NCI-H128 (cell line): ENCODE data around the gene SSPN.

ENCODE experiments used
- DNase-seq: peaks from one replicate; lab custom pipeline; 2025; ENCODE audit not compliant: unreplicated experiment; lab: John Stamatoyannopoulos, UW

Gene SSPN

DNA sequence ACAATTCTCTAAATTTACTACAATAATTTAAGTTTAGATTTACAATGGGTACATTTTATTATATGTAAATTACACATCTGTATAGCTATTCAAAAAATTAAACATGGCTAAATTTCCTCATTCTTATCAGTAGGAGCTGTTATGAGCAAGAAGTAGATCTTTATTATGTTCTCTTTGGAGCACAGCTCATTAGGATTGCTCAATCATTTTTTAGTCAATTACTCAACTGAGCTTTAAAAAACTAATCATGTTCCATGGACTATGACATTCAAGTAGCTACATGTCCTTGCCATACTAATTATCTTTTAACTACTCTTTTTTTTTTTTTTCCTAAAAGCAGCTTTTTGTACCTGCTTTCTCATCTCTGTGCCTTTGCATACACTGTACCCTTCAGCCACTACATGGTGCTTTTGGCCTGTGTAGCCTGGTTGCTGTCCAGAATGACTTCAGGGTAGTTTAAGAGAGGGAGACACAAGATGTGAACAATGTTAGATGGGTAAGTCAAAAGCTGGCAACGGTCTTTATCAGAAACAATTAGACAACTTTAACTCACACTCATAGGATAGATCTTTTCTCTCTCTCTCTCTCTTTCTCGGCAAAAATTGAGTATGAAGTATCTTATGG lies 69.0 kb downstream of the SSPN start:
- no peak for DNase-seq

DNA sequence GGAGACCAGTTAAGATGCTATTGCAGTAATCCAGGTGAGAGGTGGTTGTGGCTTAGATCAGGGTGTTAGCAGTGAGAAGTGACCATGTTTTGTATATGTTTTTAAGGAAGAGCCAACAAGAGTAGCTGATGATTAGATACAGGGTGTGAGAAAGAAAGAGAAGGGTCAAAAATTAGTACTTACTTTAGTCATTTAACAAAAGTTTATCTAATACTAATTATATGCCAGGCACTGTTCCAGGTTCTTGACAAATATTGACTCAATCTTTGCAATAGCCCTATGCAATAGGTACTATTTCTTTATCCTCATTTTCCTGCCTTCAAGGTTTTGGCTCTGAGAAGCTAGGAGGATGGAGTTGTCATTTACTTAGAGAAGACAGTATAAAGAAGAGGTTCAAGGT lies 70.2 kb downstream of the SSPN start:
- no peak for DNase-seq

DNA sequence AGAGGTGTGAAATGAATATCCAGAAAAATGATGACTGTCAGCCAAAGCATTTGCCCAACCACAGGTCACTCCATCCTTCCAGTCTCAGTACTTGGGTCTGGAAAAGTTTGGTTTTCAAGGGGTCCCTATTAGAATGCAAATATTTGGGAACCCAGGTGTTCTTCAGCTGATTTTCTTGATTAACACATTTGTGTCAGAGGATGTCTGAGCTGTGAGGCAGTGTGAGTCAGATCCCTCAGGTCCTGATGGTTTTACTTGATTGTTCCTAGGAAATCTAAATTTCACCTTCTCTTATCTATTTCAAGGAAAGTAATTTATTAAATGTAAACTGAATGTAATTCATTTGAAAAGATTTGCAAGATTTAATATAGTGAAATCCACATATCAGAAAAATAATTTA lies 71.5 kb downstream of the SSPN start:
- DNase-seq, result no peak

DNA sequence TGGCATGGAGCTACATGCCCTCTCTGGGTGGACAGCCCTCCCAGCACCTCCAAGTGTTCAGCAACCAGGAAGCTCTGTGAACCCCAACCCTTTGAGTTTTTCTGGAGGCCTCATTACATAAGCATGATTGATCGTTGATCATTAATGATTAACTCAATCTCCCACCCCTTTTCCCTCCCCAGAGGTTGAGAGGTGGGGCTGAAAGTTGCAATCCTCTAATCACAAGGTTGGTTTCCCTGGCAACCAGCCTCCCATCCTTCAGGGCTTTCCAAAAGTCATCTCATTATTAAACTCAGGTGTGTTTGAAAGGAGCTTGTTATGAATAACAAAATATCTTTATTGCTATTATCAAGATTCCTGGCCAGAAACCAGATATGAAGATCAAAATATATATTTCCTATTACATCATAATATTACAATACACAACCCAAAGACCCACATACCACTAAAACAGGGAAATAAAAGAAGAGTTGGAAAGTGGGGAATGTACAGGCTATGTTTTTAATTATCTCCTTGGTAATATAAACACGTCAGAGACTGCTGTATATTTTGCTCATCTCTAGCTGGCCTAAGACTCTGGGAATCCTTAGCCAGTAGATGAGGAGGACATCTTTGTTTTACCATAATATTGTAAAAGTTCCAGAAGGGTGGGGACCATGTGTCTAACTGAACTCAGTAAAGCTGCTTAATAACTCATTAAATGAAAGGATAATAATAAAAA lies 73.6 kb downstream of the SSPN start:
- DNase-seq, result no peak

DNA sequence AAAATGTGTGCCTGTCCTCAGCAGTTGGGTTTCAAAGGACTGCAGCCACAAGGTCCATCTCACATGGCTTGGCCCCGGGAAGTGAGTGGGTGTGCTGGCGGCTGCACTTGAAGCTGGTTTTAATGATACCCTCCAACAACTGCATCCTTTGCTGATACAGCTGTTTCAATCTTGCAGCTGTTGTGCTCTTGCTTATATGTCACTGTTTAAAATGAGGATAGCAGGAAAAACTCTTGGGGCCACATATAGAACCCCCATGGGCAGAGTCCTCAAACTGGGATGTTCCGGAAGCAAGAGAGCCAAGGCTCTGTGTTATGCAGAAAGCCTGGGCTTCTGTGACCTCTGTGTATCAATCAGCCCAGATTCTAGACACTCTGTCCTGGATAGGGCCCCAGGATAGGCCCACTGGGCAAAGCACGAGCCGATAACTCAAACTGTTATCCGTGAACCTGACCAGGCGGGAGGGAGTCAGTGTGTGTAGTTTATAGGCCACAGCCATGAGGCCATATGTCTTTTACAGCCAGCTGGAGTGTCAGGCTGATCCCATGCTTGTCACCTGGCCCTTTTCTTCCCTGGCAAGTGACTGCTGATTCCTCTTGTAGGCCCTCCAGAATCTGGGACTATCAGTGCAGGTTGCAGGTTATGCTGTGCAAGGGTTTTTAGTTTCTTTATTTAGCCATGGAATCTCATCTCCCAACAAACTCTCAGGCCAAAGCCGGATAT lies 74.3 kb downstream of the SSPN start:
- DNase-seq, result no peak

DNA sequence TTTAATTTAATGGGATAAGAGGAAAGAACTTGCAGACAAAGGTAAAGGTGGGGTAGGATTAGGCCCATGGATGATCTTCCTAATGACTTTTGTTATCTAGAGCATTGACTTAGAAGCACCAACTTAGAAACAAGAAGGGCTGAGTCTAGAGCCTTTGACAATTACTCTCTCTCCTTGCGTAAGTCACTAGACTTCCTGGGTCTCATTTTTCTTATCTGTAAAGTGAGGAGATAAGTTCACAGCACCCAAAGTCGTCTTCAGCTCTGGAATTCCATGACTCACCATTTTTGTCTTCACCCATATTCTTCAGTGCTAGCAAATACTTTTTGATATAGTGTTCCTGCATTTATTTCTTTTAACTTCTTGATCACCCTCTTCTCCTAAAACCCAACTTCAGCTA lies 75.7 kb downstream of the SSPN start:
- no peak for DNase-seq

DNA sequence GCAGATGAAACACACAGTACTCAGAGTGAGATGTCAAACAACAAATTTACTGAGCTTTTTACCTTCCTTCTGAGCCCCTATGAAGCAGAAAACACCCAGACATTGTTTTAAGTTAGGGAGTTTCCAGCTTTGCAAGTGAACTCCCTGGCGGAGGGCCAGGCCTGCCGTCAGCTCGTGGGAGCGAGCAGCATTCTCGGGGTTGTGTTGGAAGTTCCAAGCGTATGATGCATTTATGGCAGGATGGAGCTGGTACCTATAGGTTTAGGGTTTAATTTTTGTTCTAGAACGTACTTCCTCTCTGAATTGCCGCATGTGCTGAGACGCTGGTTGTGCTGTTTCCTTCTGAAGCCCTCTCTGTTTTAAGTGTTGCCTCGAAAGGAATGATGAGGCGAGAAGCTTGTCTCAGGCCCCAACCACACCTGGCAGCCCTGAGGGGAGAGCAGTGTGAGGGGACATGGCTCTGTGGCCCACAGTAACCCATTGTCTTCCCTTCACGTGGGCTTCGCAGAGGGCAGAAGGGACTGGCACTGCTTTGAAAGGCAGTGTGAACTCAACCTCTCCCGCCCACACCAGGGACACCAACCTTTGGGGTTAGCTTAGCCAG lies 76.6 kb downstream of the SSPN start:
- DNase-seq, result no peak

DNA sequence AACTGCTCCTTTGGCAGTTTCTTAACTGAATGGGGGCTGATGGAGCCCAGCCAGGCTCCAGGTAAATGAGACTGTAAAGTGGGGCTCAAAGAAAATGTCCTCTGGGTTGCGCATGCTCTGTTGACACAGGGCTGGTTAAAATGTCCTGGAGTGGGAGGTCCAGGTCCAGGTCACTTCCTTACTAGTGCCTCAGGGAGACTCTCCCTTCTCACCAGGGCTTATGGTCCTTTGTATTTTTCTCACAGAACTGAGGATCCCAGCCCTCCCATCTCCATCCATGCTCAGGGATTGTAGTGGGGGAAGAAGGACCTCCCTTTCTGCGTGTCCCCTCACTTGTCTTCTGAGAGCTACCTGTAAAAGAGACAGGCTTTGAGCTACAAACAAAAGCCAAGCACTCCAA lies 77.5 kb downstream of the SSPN start:
- DNase-seq, result no peak

DNA sequence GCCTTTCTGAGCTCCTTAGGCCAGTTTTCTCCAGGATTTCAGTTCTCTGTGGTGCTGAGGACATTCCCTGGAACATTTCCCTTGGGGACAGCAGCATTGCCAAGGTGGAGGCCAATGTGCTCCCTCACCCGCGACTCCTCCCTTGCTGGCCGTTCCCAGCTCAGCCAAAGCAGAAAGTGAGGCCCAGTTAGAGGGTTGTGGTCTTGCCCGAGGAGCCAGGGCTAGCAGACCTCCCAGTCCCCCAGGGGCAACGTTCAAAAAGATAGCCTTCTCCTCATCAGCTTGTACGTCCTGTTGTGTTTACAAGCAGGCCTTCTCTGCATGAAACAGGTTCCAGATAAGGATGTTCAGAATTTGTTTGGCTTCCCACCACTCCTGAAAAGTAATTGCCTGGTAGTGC lies 78.4 kb downstream of the SSPN start:
- no peak for DNase-seq

DNA sequence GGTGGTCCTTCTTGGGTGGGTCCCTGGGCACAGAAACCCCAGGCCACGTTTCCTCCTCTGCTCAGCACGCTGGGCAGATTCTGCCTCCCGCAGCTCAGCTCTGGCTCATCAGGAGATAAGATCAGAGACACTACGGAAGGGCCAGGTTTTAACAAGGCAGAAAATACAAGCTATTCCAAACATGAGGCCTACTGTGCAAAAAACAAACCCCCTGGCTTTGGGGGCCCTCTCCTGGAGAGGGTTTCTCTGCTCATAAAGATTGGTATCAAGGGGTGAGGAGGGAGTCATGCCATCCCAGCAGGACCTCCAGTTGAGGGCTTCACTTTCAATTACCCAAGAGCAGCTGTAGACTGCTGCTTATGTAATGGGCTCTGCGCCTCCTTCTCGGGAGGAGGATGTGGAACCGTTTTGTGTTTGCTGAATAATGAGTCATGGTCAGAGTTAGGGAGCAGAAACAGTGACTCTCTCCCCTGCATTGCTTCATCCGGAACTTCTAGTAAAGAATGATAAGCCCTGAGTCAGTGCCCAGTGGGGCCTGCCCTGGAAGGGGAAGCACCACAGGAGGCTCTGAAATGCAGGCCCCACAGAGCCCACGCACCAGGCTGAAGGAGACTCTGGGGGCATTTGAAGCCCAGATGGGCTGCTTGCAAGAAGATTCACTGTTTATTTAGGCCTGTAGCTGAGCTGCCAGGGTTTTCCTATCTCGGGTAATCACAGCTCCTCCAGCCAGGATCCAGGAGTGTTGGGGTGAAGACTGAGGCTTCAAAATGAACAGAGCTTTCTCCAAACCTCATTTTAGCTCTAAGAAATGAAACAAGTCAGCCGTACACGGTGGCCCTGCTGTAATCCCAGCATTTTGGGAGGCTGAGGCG lies 79.3 kb downstream of the SSPN start:
- DNase-seq, result no peak

DNA sequence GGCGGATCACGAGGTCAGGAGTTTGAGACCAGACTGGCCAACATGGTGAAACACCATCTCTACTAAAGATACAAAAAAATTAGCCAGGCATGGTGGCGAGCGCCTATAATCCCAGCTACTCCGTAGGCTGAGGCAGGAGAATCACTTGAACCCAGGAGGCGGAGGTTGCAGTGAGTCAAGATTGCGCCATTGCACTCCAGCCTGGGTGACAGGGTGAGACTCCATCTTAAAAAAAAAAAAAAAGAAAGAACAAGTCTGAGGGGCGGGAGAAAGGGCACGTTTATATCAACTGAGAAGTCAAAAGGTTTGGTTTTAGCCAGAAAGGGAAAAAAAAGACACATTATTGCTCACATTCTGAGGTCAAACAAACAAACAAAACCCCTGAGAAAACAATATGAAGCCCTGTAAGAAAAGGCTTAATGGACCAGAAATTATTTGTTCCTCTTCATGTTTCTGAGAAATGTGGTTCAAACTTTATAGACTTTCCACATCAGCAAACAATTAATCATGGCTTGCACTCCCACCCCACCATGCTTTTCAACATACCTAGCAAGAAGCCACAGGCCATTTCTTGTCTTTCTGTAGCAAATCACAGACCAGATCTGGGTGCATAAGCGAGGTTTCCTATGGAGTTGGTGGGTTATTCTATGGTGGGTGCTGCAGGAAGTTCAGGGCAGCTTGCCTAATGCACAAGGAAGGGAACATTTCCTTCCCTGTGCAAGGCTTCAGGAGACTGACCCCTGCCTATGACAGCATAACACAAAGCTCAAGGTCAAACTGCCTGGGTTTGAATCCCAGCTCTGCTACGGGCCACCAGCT lies 80.1 kb downstream of the SSPN start:
- DNase-seq, result no peak

DNA sequence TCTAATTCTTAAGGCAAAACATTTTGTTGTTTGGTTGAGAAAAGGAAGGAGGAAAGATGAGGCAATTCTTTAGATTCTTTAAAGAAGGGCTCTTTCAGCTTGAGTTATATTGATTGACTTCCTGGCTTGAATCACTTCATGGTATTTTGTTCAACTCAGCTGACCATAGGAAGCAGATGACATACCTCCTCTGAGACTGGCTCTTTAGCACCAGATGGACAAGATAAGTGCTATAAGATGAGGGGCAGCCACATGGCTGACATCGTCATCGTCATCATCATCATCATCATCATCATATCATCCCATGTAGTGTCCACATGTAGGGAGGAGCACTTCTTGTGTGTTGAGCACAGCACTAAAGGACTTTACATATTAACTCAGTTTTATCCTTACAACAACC lies 81.3 kb downstream of the SSPN start:
- DNase-seq, result no peak

DNA sequence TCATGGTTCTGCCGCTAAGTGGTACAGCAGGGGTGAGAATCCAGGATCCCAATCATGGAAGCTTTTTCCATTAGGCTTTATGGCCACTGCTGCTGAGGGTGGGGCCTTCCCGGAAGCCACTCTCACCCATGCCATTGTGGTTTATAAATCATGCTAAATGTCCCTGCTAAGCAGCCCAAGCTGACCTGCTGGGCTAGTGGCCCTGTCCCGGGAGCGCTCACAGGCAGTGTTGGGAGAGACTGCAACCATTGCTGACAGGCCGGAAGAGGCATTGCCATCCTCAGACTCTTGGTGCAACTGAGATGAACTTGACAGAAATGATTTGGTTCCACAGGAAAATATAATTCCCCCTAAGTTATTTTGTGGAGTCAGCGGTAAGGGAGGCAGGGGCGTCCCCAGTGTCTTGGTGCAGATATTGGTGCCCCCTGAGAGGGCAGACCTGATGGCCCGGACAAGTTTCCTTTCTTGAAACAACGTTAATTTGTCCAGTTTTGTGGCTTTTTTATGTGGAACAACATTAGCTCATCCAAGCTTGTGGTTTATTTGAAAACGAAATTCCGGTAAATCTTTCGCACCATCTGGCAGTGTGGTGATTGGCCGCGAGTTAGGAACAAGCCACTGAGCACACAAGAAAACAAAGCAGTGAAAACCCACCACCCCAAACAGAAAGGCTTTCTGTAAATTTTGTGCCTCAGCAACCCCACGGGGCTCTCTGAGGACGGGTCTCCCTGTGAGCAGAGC lies 82.3 kb downstream of the SSPN start:
- no peak for DNase-seq

DNA sequence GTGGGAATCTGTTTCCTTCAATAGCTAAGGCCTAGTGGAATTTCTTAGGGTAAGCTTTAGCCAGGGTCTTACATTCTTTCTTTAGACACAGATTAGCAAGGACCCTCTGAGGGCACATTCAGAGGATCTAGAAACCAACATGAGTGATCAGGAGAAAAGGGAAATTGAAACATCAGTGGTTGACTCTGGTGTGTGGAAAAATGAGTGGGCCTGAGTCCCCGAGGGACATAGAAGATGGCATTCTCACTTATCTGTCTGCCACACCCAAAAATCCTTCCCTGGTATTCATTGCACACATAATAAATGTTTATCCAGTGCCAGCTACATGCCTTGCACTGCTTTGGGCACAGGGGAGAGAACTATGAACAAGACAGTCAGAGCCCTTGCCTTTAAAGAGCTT lies 82.9 kb downstream of the SSPN start:
- no peak for DNase-seq

DNA sequence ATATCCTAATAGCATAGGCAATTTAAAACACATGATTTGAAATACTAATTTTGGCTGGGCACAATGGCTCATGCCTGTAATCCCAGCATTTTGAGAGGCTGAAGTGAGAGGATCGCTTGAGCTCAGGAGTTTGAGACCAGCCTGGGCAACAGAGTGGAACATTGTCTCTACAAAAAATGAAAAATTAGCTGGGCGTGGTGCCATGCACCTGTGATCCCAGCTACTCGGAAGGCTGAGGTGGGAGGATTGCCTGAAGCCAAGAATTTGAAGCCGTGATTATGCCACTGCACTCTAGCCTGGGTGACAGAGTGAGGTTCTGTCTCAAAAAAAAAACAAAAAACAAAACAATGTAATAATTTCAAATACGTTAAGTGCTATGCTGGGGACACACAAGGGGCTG lies 83.3 kb downstream of the SSPN start:
- DNase-seq, result no peak

DNA sequence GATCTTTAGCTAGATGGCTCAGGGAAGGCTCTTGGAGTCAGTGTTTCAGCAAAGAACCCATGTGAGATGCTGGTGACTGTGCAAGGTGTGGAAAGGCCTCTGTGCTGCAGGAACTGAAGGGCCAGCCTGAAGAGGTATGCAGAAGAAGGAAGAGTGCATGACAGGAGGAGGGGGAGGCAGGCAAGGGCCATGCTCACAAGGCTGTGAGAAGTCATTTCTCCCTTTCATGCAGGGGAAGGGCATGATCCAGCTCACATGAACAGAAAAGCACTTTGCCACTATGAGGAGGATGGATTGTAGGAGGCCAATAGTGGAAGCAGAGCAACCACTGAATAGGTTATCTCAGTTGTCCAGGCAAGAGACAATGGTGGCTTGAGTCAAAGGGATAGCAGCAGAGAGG lies 83.7 kb downstream of the SSPN start:
- DNase-seq, result no peak

DNA sequence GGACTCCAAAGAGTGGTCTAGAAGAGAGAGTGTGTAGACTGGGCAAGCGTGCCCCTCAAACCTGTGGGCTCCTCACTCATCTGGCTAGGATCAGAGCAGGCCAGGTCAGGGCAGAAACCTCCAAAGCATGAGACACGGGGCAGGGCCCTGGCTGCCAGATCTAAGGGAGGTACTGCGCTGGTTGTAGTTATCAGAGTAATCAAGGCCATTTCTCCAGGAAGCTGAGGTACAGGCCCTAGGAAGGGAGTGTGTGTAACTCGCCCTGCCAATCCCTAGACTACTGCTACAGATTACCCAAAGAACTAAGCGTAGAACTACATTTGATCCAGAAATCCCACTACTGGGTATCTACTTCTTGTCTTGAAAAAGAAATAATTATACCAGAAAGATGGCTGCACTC lies 84.5 kb downstream of the SSPN start:
- DNase-seq, result no peak

DNA sequence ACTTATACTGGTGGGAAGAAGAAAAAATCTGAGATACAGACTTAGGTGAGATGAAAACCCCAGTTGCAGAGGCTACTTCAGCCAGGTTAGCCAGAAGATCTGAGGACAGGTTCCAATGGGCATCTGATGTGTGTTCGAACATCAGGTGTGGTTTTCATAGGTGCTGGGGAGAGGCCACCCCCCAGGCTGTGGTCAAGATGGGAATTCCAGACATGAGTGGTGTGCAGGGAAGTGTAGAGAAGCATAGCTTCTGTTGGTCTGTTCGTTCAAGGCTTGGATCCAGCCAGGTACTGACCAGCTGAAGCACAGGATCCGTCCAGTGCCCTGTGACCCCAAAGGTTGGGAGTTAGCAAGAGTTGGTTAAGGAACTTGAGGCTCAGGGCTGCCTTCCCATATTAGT lies 85.5 kb downstream of the SSPN start:
- DNase-seq, result no peak

DNA sequence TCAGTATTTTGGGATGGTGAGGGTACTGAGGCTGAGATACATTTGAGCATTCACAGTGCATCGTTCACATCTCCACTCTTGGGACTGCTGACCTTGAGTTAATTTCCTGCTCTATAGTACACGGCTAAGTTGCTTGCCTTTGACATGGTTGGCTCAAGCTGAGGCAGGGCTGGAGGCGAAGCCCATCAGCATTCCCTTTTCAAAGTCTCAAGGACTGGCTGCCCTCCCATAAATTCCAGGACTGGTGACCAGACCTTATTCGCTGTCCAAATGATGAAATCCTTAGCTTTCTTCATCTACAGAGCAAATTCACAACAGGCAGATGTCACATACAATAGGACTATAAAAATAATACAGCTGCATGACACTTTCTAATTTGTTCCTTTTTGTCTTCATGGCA lies 85.9 kb downstream of the SSPN start:
- no peak for DNase-seq
